ENCODE results near the gene C11orf42. TPM values are rescaled to one million over a fixed set of nuclear protein-coding genes. Genes with fewer than 3 reads are reported as not detected.

Gene C11orf42
- total and polyA plus RNA-seq, 4 donors, result not detected

DNA sequence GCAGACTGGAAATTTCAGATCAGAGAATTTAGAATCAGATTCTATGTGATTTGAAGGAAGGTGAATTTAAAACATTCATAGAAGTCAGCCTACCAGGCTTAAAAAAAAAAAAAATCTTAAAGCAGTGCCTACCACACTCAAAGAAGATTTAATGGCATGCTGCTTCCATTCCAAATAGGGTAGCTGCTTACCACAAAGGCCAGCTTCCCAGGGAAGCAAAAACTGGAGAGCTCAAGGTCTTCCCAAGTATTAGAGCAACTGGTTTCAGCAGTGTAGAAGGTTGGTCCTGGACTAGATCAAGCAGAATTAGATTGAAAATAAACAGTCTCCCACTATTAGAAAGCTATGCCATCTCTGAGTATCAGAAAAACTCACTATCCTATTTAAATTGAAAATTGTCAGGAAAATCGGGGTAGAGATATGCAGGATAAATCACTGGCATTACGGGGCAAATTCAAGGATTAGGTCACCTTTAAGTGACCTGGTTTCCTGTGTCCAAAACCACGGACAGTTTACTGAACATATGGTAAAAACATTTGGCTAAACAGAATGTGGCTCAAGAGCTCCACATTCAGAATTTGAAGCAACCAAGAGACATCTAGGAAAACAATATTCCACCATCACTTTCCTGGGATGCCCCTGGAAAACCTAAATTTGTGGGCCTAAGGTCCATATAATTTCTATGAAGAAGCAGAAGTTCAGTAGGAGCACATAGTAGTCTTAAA is 1.3 kb downstream of the C11orf42 start (continued):
- no peak for TF ChIP-seq SP1 (IDR thresholded peaks at IDR 0.05)
- no peak for TF ChIP-seq JUND (IDR thresholded peaks at IDR 0.05)
- TF ChIP-seq RAD21 (IDR thresholded peaks at IDR 0.05), result no peak

DNA sequence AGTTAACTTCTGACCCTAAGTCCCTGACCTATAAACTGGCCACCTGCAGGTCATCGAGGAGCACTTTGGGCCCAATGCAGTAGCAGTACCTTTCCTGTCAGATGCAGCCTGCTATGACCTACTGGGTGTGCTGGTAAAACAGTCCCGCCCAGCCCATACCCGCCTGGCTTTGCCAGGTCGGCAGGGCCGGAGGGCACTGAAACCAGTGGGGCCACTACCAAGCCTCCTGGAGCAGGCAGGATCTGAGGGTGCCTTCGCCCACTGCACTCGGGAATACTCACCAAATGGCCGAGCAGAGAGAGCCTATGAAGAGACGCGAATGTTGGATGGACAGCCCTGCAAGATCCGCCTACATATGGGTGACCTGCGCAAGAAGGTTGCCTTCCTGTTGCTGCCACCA is 4.4 kb downstream of the C11orf42 start:
- Histone ChIP-seq H3K4me1 (ENCODE audit: control insufficient read depth in 4 of 4, insufficient read depth in 4 of 4, low read length in 3 of 4) (no peaks in the 10 kb centered on the region), H3K36me3 (ENCODE audit: control insufficient read depth in 4 of 4, insufficient read depth in 3 of 4, low read depth in 1 of 4, low read length in 3 of 4) (peaks cover 12 to 84% (median 62%) of the 10 kb centered on the region in 4 donors), H3K27me3 (ENCODE audit: control insufficient read depth in 4 of 4, insufficient read depth in 4 of 4, low read length in 3 of 4) (no peaks in the 10 kb centered on the region), H3K4me3 (ENCODE audit: low read depth in 1 of 3, low read length in 3 of 3) (no peak overlapping the region), H3K9me3 (ENCODE audit: control insufficient read depth in 4 of 4, low read length in 3 of 4) (no peaks in the 10 kb centered on the region), H3K9ac (ENCODE audit: low read depth in 1 of 2, low read length in 2 of 2) (no peak overlapping the region), H3K27ac (ENCODE audit: low read depth in 1 of 2, low read length in 2 of 2) (no peak overlapping the region)
- TF ChIP-seq, protein P1, sequence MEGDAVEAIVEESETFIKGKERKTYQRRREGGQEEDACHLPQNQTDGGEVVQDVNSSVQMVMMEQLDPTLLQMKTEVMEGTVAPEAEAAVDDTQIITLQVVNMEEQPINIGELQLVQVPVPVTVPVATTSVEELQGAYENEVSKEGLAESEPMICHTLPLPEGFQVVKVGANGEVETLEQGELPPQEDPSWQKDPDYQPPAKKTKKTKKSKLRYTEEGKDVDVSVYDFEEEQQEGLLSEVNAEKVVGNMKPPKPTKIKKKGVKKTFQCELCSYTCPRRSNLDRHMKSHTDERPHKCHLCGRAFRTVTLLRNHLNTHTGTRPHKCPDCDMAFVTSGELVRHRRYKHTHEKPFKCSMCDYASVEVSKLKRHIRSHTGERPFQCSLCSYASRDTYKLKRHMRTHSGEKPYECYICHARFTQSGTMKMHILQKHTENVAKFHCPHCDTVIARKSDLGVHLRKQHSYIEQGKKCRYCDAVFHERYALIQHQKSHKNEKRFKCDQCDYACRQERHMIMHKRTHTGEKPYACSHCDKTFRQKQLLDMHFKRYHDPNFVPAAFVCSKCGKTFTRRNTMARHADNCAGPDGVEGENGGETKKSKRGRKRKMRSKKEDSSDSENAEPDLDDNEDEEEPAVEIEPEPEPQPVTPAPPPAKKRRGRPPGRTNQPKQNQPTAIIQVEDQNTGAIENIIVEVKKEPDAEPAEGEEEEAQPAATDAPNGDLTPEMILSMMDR (IDR thresholded peaks at IDR 0.05; ENCODE audit: low read depth, low read length, missing input control), result no peak
- TF ChIP-seq, protein P2, sequence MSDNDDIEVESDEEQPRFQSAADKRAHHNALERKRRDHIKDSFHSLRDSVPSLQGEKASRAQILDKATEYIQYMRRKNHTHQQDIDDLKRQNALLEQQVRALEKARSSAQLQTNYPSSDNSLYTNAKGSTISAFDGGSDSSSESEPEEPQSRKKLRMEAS (IDR thresholded peaks at IDR 0.05), result no peak
- no peak for TF ChIP-seq EGR1 (IDR thresholded peaks at IDR 0.05; ENCODE audit: low read depth in 2 of 2)
- TF ChIP-seq JUND (IDR thresholded peaks at IDR 0.05), result no peak
- no peak for TF ChIP-seq SP1 (IDR thresholded peaks at IDR 0.05)
- no peak for TF ChIP-seq FOXA1 (IDR thresholded peaks at IDR 0.05)
- TF ChIP-seq RXRA (IDR thresholded peaks at IDR 0.05), result no peak
- 94% methylated on average over 12 of the region's 12 CpGs for WGBS
- DNase-seq (ENCODE audit: low spot score), result peak; percentile 30

DNA sequence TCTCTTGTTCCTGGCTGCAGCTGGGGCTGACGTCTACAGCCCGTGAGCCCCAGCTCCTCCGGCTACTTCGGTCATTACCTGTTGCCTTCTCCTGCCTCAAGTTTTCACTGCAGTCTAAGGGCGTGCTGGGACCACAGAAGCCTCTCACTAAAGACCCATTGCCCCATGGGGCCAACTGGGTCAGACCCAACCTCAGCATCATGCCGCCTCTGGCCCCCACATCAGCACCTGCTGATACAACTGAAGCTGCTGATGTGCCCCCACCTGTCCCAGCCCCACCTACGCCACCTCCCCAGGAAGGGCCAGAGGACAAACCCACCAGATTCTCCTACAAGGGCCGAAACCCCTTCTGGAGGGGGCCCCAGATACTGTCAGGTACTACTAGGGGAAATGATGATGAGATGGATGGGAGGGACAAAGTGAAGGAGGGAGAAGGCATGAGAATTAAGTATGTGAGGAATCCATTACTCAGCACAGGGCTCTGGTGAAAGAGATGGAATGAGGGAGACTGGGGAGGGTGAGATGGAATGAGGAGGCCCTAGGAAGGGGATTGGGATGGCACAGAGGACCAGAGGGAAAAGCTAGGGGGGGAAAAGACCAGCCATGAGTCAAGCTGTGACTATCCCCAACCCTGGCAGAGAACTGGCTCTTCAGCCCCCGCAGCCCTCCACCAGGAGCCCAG is 5.1 kb downstream of the C11orf42 start:
- no peak overlapping the region for H3K27ac ChIP-seq (ENCODE audit: low read depth in 1 of 2, low read length in 2 of 2)
- H3K9me3 ChIP-seq (ENCODE audit: control insufficient read depth in 4 of 4, low read length in 3 of 4), result no peaks in the 10 kb centered on the region
- no peaks in the 10 kb centered on the region for H3K4me1 ChIP-seq (ENCODE audit: control insufficient read depth in 4 of 4, insufficient read depth in 4 of 4, low read length in 3 of 4)
- no peak overlapping the region for H3K9ac ChIP-seq (ENCODE audit: low read depth in 1 of 2, low read length in 2 of 2)
- H3K27me3 ChIP-seq (ENCODE audit: control insufficient read depth in 4 of 4, insufficient read depth in 4 of 4, low read length in 3 of 4), result no peaks in the 10 kb centered on the region
- peaks cover 12 to 83% (median 62%) of the 10 kb centered on the region in 4 donors for H3K36me3 ChIP-seq (ENCODE audit: control insufficient read depth in 4 of 4, insufficient read depth in 3 of 4, low read depth in 1 of 4, low read length in 3 of 4)
- TF ChIP-seq NR2F2 (IDR thresholded peaks at IDR 0.05) (no peak), HNF4G (IDR thresholded peaks at IDR 0.05) (no peak), YY1 (IDR thresholded peaks at IDR 0.05) (no peak), HNF4A (conservative IDR thresholded peaks at IDR 0.05) (no peak), JUND (IDR thresholded peaks at IDR 0.05) (no peak), GABPA (IDR thresholded peaks at IDR 0.05 in 1 of 2, conservative IDR thresholded peaks at IDR 0.05 in 1 of 2) (no peak), FOXA1 (IDR thresholded peaks at IDR 0.05) (no peak), RXRA (IDR thresholded peaks at IDR 0.05) (no peak)
- TF ChIP-seq, protein P1 (IDR thresholded peaks at IDR 0.05; ENCODE audit: low read depth, low read length, missing input control), result no peak
- TF ChIP-seq, protein P2 (IDR thresholded peaks at IDR 0.05), result no peak
- no peak for DNase-seq (ENCODE audit: low spot score)
- WGBS, result 98% methylated on average over 9 of the region's 9 CpGs
- H3K4me3 ChIP-seq (ENCODE audit: low read depth in 1 of 3, low read length in 3 of 3), result no peak overlapping the region
